Parathyroid adenoma (tissue), 2 donors: Measurements from ENCODE around the gene KRTAP23-1.

Experiments used
- H2AFZ ChIP-seq: fragments of 300-600 bp; sonication (generic); one replicate; pipeline ENCODE4 v1.7.0; 2017; ENCODE audit warnings: antibody characterized with exemption, mild to moderate bottlenecking
- H3K27ac ChIP-seq: fragments of 300-600 bp; sonication (generic); one replicate; pipeline ENCODE4 v1.7.0; 2017
- H3K27me3 ChIP-seq: fragments of 300-600 bp; sonication (generic); one replicate; pipeline ENCODE4 v1.7.0; 2017; ENCODE audit warnings: low read length; ENCODE audit not compliant: control insufficient read depth, insufficient read depth
- H3K36me3 ChIP-seq: fragments of 300-600 bp; sonication (generic); one replicate; pipeline ENCODE4 v1.7.0; 2017; ENCODE audit warnings: low read length; ENCODE audit not compliant: control insufficient read depth, insufficient read depth
- H3K4me1 ChIP-seq: fragments of 300-600 bp; sonication (generic); one replicate; pipeline ENCODE4 v1.7.0; 2017; ENCODE audit warnings: control low read depth
- H3K4me2 ChIP-seq: fragments of 300-600 bp; sonication (generic); one replicate; pipeline ENCODE4 v1.7.0; 2017; ENCODE audit warnings: low read length
- H3K4me3 ChIP-seq: fragments of 300-600 bp; sonication (generic); one replicate; pipeline ENCODE4 v1.7.0; 2017; ENCODE audit warnings: low read depth, low read length
- H3K79me2 ChIP-seq: fragments of 300-600 bp; sonication (generic); one replicate; pipeline ENCODE4 v1.7.0; 2017; ENCODE audit warnings: control low read depth
- H3K9ac ChIP-seq: fragments of 300-600 bp; sonication (generic); one replicate; pipeline ENCODE4 v1.7.0; 2017; ENCODE audit warnings: mild to moderate bottlenecking
- H3K9me3 ChIP-seq: fragments of 300-600 bp; sonication (generic); one replicate; pipeline ENCODE4 v1.7.0; 2017; ENCODE audit warnings: low read length; ENCODE audit not compliant: control insufficient read depth
- TF ChIP-seq, protein P1 (sequence below): fragments of 300-600 bp; sonication (generic); IDR thresholded peaks from one replicate; pipeline ENCODE4 v1.7.0; 2017; ENCODE audit warnings: antibody characterized with exemption, mild to moderate bottlenecking
- donor health status: primary hyperparathyroidism.

KRTAP23-1 gene

DNA sequence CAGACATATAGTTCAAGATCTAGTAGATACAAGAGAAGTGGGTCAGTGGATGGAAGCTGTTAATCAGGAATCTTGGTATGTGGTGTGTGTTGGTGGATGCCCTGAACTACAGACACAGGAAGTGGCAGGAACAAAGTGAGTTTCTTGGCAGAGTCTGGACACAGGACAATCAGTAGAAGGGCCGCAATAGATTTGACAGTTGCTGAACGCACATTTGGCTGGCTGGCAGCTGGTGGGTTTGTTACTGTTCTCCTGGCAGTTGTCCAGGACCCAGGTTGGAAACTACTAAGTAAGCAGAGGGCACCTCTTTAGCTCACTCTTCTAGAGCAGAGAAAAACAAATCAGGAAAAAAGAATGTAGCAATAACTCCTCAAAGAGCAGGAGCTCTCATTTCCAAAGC, 41.5 kb downstream of the KRTAP23-1 start:
- Histone ChIP-seq H3K9me3 (no peaks in the 10 kb centered on the region), H3K27ac (no peak overlapping the region), H3K4me1 (no peaks in the 10 kb centered on the region), H3K9ac (no peak overlapping the region), H3K79me2 (no peaks in the 10 kb centered on the region), H2AFZ (no peak overlapping the region), H3K4me2 (no peak overlapping the region), H3K36me3 (no peaks in the 10 kb centered on the region), H3K27me3 (no peaks in the 10 kb centered on the region), H3K4me3 (no peak overlapping the region)
- TF ChIP-seq, protein P1, sequence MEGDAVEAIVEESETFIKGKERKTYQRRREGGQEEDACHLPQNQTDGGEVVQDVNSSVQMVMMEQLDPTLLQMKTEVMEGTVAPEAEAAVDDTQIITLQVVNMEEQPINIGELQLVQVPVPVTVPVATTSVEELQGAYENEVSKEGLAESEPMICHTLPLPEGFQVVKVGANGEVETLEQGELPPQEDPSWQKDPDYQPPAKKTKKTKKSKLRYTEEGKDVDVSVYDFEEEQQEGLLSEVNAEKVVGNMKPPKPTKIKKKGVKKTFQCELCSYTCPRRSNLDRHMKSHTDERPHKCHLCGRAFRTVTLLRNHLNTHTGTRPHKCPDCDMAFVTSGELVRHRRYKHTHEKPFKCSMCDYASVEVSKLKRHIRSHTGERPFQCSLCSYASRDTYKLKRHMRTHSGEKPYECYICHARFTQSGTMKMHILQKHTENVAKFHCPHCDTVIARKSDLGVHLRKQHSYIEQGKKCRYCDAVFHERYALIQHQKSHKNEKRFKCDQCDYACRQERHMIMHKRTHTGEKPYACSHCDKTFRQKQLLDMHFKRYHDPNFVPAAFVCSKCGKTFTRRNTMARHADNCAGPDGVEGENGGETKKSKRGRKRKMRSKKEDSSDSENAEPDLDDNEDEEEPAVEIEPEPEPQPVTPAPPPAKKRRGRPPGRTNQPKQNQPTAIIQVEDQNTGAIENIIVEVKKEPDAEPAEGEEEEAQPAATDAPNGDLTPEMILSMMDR, result no peak

DNA sequence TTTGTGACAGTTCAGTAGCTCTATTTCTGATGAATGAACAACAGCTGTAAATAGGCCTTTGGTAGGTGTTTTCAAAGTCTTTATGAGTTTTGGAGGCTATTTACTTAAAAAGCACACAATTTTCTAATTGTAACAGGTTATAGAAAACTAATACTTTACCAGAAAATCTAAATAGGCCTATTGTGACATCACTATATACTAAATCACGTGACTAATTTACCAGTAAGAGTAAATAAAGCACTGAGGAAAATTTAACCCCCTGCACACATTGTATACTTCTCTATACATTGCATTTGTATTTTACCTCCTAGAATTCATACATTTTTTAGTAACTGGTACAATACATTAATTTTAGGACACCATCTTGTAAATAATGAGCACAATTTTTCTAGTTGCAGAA, 43.3 kb downstream of the KRTAP23-1 start:
- TF ChIP-seq, protein P1, result no peak
- Histone ChIP-seq H3K27me3 (no peaks in the 10 kb centered on the region), H3K4me1 (no peaks in the 10 kb centered on the region), H3K36me3 (no peaks in the 10 kb centered on the region), H3K4me2 (no peak overlapping the region), H3K9ac (no peak overlapping the region), H3K27ac (no peak overlapping the region), H3K9me3 (no peaks in the 10 kb centered on the region), H2AFZ (no peak overlapping the region), H3K79me2 (no peaks in the 10 kb centered on the region), H3K4me3 (no peak overlapping the region)
